ENCODE results near the gene RHOU.

RHOU gene

GRCh38 chr1:228739826-228740225 is 4.5 kb downstream of the RHOU start:
- DNase-seq = no peak

GRCh38 chr1:228740543-228741317 is 5.5 kb downstream of the RHOU start:
- no peak for DNase-seq

- DNase-seq = no peak
Measured at GRCh38 chr1:228742281-228742860, 7.1 kb downstream of the RHOU start.

GRCh38 chr1:228743405-228743804 is 8.1 kb downstream of the RHOU start:
- no peak for DNase-seq

GRCh38 chr1:228744356-228744755 is 9.1 kb downstream of the RHOU start:
- DNase-seq = no peak

GRCh38 chr1:228744918-228745317 is 9.6 kb downstream of the RHOU start:
- DNase-seq = no peak

GRCh38 chr1:228745497-228745896 is 10.2 kb downstream of the RHOU start:
- no peak for DNase-seq

GRCh38 chr1:228747301-228747935 is 12.1 kb downstream of the RHOU start:
- no peak for DNase-seq

GRCh38 chr1:228748029-228748428 is 12.8 kb downstream of the RHOU start:
- DNase-seq = no peak

- no peak for DNase-seq
Measured at GRCh38 chr1:228748431-228748830, 13.2 kb downstream of the RHOU start.

GRCh38 chr1:228749765-228750164 is 14.5 kb downstream of the RHOU start:
- DNase-seq = no peak

- DNase-seq = no peak
Measured at GRCh38 chr1:228750915-228751314, 15.6 kb downstream of the RHOU start.

- DNase-seq = no peak
Measured at GRCh38 chr1:228751360-228752098, 16.2 kb downstream of the RHOU start.

GRCh38 chr1:228752258-228752657 is 17.0 kb downstream of the RHOU start:
- DNase-seq = no peak

GRCh38 chr1:228752675-228753265 is 17.5 kb downstream of the RHOU start:
- no peak for DNase-seq

GRCh38 chr1:228753287-228753686 is 18.0 kb downstream of the RHOU start:
- no peak for DNase-seq

GRCh38 chr1:228753786-228754360 is 18.6 kb downstream of the RHOU start:
- DNase-seq = no peak

- DNase-seq = no peak
Measured at GRCh38 chr1:228754646-228755268, 19.5 kb downstream of the RHOU start.

- no peak for DNase-seq
Measured at GRCh38 chr1:228755800-228756199, 20.5 kb downstream of the RHOU start.

GRCh38 chr1:228756457-228756856 is 21.2 kb downstream of the RHOU start:
- no peak for DNase-seq

- no peak for DNase-seq
Measured at GRCh38 chr1:228758447-228758846, 23.2 kb downstream of the RHOU start.

GRCh38 chr1:228760979-228761378 is 25.7 kb downstream of the RHOU start:
- DNase-seq = no peak
